Measurements from ENCODE around the gene S100A2. TPM values are rescaled to one million over a fixed set of nuclear protein-coding genes. Genes with fewer than 3 reads are reported as not detected.
"Not testable (repeated sequence)": the region's sequence is repeated elsewhere in the genome, so short reads cannot be mapped to it uniquely, and the experiment has no call there.

S100A2 gene
- total and polyA plus RNA-seq, 2 donors (not counting 1 experiment from before 2014, with no cell fraction given), result 0.19 TPM; not detected in 1

GRCh38 chr1:153577138-153577537 lies 11.5 kb upstream of the S100A2 start:
- Histone ChIP-seq H2AFZ (ENCODE audit: insufficient read depth, low read depth, low read length, poor library complexity, severe bottlenecking) (peak overlapping the region; percentile 46), H3K9me3 (ENCODE audit: control extremely low read depth in 1 of 3, control insufficient read depth in 2 of 3, insufficient read depth in 1 of 3, low read length in 2 of 3) (no peaks in the 10 kb centered on the region), H3K27ac (ENCODE audit: low read length in 2 of 2) (no peak overlapping the region), H3K4me2 (replicated peaks; ENCODE audit: low read depth, low read length, poor library complexity, severe bottlenecking) (no peak overlapping the region), H3K9ac (ENCODE audit: low read length) (no peak overlapping the region), H3K27me3 (replicated peaks in 1 of 4; ENCODE audit: control extremely low read depth in 1 of 4, control insufficient read depth in 3 of 4, insufficient read depth in 4 of 4, low read length in 3 of 4) (peaks cover 0 to 4% (median 1%) of the 10 kb centered on the region in 4 experiments), H3K4me1 (ENCODE audit: control insufficient read depth in 2 of 2, insufficient read depth in 2 of 2, low read length in 2 of 2) (peaks cover 4 to 14% of the 10 kb centered on the region in 2 donors), H3K79me2 (ENCODE audit: control insufficient read depth, insufficient read depth, low read length) (no peaks in the 10 kb centered on the region), H3K4me3 (ENCODE audit: control extremely low read depth in 1 of 5, extremely low read depth in 1 of 5, insufficient read depth in 1 of 5, low read depth in 2 of 5, low read length in 4 of 5) (no peak overlapping the region), H3K36me3 (replicated peaks in 1 of 2; ENCODE audit: control extremely low read depth in 1 of 2, control insufficient read depth in 1 of 2, extremely low read depth in 1 of 2, insufficient read depth in 2 of 2, low read length in 1 of 2) (no peaks in the 10 kb centered on the region), H4K20me1 (ENCODE audit: control insufficient read depth, insufficient read depth, low read length, poor library complexity, severe bottlenecking) (no peaks in the 10 kb centered on the region)
- no peak overlapping the region for H3K27ac Mint-ChIP-seq
- no peak overlapping the region for H3K4me3 Mint-ChIP-seq
- H3K27me3 Mint-ChIP-seq, result peaks cover 14% of the 10 kb centered on the region
- H3K9me3 Mint-ChIP-seq (ENCODE audit: insufficient read depth), result no peaks in the 10 kb centered on the region
- 0% methylated on average over 1 of the region's 4 CpGs for WGBS (ENCODE audit: insufficient coverage)
- H3K4me1 Mint-ChIP-seq, result peaks cover 13% of the 10 kb centered on the region
- no peak for ATAC-seq (ENCODE audit: low read depth)
- TF ChIP-seq EZH2 (IDR thresholded peaks at IDR 0.05; ENCODE audit: borderline replicate concordance, insufficient read depth, low read depth, low read length, poor library complexity, severe bottlenecking) (no peak), CTCF (IDR thresholded peaks at IDR 0.05) (no peak)
- ChIA-PET CTCF (interaction anchor here (1.0 to 2.6 kb wide), 6 partner anchors 9 to 67 kb away, joined by 3 to 11 read pairs (median 4); partner anchors contain the start of gene CHTOP), POLR2A (interaction anchor here (0.5 kb wide), 1 partner anchor 14 kb away, joined by 4 read pairs; no protein-coding TSS in a partner anchor)
- intact Hi-C loops (cut with micrococcal nuclease), result no loop called here
- DNase-seq, result no peak

DNA sequence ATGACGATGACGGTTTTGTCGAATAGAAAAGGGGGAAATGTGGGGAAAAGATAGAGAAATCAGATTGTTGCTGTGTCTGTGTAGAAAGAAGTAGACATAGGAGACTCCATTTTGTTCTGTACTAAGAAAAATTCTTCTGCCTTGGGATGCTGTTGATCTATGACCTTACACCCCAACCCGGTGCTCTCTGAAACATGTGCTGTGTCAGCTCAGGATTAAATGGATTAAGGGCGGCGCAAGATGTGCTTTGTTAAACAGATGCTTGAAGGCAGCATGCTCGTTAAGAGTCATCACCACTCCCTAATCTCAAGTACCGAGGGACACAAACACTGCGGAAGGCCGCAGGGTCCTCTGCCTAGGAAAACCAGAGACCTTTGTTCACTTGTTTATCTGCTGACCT lies 9.9 kb upstream of the S100A2 start:
- CTCF ChIA-PET, result interaction anchor here (1.0 kb wide), 1 partner anchor 65 kb away, joined by 4 read pairs; no protein-coding TSS in a partner anchor
- Mint-ChIP-seq H3K4me1 (peaks cover 15% of the 10 kb centered on the region), H3K27me3 (peaks cover 20% of the 10 kb centered on the region)
- ATAC-seq (ENCODE audit: low read depth); POLR2A ChIA-PET; H3K4me3 Mint-ChIP-seq; H3K27ac ChIP-seq (ENCODE audit: low read length in 2 of 2); H3K9me3 Mint-ChIP-seq (ENCODE audit: insufficient read depth); H3K9me3 ChIP-seq (ENCODE audit: control extremely low read depth in 1 of 3, control insufficient read depth in 2 of 3, insufficient read depth in 1 of 3, low read length in 2 of 3); intact Hi-C loops (cut with micrococcal nuclease); H3K4me3 ChIP-seq (ENCODE audit: control extremely low read depth in 1 of 5, extremely low read depth in 1 of 5, insufficient read depth in 1 of 5, low read depth in 2 of 5, low read length in 4 of 5); H3K27ac Mint-ChIP-seq; H3K9ac ChIP-seq (ENCODE audit: low read length); H3K4me2 ChIP-seq (replicated peaks; ENCODE audit: low read depth, low read length, poor library complexity, severe bottlenecking); H3K36me3 ChIP-seq (replicated peaks in 1 of 2; ENCODE audit: control extremely low read depth in 1 of 2, control insufficient read depth in 1 of 2, extremely low read depth in 1 of 2, insufficient read depth in 2 of 2, low read length in 1 of 2); H3K27me3 ChIP-seq (replicated peaks in 1 of 4; ENCODE audit: control extremely low read depth in 1 of 4, control insufficient read depth in 3 of 4, insufficient read depth in 4 of 4, low read length in 3 of 4); H4K20me1 ChIP-seq (ENCODE audit: control insufficient read depth, insufficient read depth, low read length, poor library complexity, severe bottlenecking); H3K79me2 ChIP-seq (ENCODE audit: control insufficient read depth, insufficient read depth, low read length); DNase-seq; H2AFZ ChIP-seq (ENCODE audit: insufficient read depth, low read depth, low read length, poor library complexity, severe bottlenecking): not testable (repeated sequence)
- peaks cover 4 to 14% of the 10 kb centered on the region in 2 donors for H3K4me1 ChIP-seq (ENCODE audit: control insufficient read depth in 2 of 2, insufficient read depth in 2 of 2, low read length in 2 of 2)
- WGBS (ENCODE audit: insufficient coverage), result no CpG with 5 or more reads among the region's 10 CpGs

- H3K36me3 ChIP-seq (replicated peaks in 1 of 2; ENCODE audit: control extremely low read depth in 1 of 2, control insufficient read depth in 1 of 2, extremely low read depth in 1 of 2, insufficient read depth in 2 of 2, low read length in 1 of 2); H3K79me2 ChIP-seq (ENCODE audit: control insufficient read depth, insufficient read depth, low read length); DNase-seq; intact Hi-C loops (cut with micrococcal nuclease); H3K27ac Mint-ChIP-seq; H3K4me2 ChIP-seq (replicated peaks; ENCODE audit: low read depth, low read length, poor library complexity, severe bottlenecking); POLR2A ChIA-PET; H3K9ac ChIP-seq (ENCODE audit: low read length); H3K9me3 Mint-ChIP-seq (ENCODE audit: insufficient read depth); CTCF ChIA-PET; ATAC-seq (ENCODE audit: low read depth); H4K20me1 ChIP-seq (ENCODE audit: control insufficient read depth, insufficient read depth, low read length, poor library complexity, severe bottlenecking); H3K9me3 ChIP-seq (ENCODE audit: control extremely low read depth in 1 of 3, control insufficient read depth in 2 of 3, insufficient read depth in 1 of 3, low read length in 2 of 3); H3K4me3 Mint-ChIP-seq; H2AFZ ChIP-seq (ENCODE audit: insufficient read depth, low read depth, low read length, poor library complexity, severe bottlenecking); H3K27me3 ChIP-seq (replicated peaks in 1 of 4; ENCODE audit: control extremely low read depth in 1 of 4, control insufficient read depth in 3 of 4, insufficient read depth in 4 of 4, low read length in 3 of 4); H3K4me3 ChIP-seq (ENCODE audit: control extremely low read depth in 1 of 5, extremely low read depth in 1 of 5, insufficient read depth in 1 of 5, low read depth in 2 of 5, low read length in 4 of 5); H3K27ac ChIP-seq (ENCODE audit: low read length in 2 of 2): not testable (repeated sequence)
- 98% methylated on average over 17 of the region's 35 CpGs for WGBS (ENCODE audit: insufficient coverage)
- Mint-ChIP-seq H3K27me3 (peaks cover 21% of the 10 kb centered on the region), H3K4me1 (peaks cover 15% of the 10 kb centered on the region)
- H3K4me1 ChIP-seq (ENCODE audit: control insufficient read depth in 2 of 2, insufficient read depth in 2 of 2, low read length in 2 of 2), result peaks cover 4 to 14% of the 10 kb centered on the region in 2 donors
These were observed 9.4 kb upstream of the S100A2 start for GRCh38 chr1:153575081-153575491.
